ENCODE results near the gene FBXL2.
"Not testable (repeated sequence)": the region's sequence is repeated elsewhere in the genome, so short reads cannot be mapped to it uniquely, and the experiment has no call there.

Gene FBXL2

DNA sequence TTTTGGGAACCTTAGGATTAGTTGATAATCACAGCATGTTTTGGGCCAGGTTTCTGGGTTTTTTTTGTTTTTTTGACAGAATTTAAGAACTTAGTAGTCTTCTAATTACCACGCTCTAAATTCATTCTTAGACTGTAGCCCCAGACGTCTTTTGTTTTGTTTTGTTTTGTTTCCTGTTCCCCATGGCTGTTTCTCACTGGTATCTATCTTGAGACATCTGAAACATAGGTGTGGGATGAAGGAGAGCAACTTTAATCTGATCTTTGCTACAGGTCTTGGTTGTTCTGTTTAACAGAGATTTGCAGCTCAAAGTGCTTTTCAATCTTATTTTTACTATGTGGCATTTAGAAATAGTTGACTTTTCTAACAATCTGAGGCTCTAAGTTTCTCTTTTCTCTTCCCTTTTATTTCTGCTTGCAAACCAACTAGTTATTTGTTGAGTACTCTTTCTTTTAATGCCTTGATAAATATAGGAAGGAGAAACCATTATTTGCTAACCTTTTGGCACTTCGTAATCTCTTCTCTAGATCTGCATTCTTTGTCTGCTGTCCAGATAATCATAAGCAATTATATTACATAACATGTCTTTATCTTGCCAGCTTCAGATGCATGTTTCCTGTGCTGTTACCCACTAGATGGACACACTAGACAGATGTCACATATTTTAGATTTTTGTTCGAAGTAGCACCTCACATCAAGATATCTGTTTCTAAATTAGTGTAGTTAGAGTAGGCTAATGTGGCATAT lies 40.9 kb downstream of the FBXL2 start:
- DNase-seq, result no peak

DNA sequence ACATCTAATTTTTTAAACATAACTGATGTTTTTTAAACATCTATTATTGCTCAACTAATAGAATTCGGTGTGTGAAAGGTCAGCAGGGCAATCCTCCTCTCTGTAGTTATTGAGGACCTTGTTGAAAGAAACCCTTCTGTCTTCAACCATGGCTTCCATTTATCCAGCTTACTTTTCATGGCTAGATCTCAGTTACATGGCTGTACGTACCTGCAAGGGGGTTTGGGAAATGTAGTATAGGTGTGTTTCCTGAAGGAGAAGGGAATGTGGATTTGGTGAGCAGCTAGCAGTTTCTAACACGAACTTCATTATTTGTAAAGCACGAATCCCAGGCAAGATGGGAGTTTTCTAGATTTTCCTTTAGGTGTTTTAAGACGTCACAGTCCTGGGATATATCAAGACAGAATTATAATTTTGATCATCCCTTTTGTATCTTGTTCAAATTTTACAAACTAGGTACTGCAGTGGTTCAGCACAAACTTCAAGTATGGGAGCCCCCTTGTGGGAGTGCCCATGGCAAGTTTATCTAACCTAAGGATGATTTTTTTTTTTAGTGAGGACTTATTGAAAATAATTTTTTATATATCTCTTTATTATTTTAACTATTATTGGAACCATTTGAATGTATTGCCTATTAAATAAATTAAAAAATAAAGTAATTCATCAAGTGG lies 41.6 kb downstream of the FBXL2 start:
- DNase-seq, result no peak

DNA sequence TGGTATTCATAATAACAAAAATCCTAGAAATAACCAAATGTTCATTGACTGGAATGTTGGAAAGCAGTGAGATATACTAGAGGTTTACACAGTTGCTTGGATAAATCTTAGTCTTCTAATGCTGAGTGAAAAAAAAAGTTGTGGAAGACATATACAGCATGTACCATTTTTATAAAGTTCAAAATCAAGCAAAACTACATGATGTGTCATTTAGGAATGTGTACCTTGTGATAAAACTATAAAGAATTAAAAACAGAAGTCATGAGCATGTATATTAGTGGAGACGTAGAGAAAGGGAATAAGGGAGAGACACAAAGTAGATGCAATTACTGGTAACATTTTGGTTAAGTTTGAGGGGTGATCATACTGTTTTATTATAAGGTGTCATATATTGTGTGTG lies 45.2 kb downstream of the FBXL2 start:
- no peak for DNase-seq

DNA sequence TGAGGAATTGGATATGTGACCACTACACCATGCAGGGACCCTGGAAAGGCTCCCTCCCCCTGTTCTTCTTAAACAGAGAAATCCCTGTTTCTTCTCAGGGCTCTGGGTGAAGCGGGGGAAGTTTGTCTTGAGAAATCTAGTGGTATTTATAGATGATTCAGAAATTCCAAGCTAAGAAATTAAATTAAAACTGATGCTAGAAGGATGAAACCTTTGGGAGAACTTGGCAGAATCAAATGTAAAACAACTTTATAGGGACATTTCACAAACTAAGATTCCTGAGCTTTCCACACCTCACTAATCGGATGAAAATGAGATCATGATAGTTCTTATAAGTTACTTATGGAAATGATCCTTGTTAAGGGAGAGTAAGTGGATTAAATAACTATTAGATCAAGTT lies 54.2 kb downstream of the FBXL2 start:
- DNase-seq, result no peak

DNA sequence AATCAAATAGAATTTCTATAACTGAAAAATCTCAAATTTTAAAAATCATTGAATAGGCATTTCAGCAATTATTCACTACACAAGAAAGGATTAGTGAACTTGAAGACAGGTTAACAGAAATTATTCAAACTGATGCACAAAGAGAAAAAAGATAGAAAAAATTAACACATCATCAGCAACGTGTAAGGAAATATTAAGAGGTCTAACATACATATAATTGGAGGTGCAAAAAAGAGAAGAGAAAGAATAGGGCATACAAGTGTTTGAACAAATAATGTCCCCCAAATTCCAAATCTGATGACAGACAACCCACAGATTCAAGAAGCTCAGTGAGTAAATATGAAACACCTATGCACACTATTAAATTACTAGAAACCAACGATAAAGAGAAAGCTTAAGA lies 57.1 kb downstream of the FBXL2 start:
- no peak for DNase-seq

DNA sequence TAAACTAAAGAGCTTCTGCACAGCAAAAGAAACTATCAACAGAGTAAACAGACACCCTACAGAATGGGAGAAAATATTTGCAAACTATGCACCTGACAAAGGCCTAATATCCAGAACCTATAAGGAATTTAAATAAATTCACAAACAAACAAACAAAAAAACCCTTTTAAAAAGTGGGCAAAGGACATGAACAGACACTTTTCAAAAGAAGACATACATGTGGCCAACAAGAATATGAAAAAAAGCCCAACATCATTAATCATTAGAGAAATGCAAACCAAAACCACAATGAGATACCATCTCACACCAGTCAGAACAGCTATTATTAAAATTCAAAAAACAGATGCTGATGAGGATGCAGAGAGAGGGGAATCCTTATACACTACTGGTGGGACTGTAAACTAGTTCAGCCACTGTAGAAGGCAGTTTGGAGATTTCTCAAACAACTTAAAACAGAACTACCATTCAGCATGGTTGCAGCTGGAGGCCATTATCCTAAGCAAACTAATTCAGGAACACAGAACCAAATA lies 61.8 kb downstream of the FBXL2 start:
- not testable (repeated sequence) for DNase-seq

DNA sequence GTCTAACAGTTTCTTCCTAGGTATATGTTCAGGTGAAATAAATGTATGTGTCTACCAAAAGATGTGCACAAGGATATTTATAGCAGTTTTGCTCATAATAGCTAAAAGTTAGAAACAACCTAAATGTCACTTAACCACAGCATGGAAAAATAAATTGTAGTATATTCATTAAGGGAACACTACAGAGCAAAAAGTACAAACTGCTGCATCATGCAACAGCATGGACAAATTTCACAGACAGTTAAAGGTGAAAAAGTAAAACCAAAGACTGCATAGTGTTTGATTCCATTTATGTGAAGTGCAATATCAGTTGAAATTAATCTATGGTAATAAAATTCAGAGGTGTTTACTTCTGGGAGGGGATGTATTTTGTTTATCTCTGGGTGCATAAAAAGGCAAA lies 62.5 kb downstream of the FBXL2 start:
- no peak for DNase-seq

DNA sequence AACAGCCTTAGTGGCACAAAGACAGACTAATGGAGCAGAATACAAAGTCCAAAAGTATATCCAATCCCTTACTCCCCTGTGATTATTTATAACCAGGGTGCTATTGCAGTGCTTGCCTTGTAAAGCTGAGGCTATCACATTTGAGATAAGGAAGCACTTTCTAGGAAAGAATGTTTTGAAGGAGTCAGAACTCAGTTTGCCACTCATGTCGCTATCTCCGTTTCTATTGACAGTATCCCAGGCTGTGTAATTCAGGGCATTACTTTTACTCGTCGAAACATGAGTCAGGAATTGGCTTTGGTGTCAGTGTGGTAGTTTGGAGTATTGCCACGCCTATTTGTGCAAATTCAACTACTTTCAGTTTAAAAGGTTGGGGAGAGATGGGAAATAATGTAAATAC lies 78.4 kb downstream of the FBXL2 start:
- DNase-seq, result no peak

DNA sequence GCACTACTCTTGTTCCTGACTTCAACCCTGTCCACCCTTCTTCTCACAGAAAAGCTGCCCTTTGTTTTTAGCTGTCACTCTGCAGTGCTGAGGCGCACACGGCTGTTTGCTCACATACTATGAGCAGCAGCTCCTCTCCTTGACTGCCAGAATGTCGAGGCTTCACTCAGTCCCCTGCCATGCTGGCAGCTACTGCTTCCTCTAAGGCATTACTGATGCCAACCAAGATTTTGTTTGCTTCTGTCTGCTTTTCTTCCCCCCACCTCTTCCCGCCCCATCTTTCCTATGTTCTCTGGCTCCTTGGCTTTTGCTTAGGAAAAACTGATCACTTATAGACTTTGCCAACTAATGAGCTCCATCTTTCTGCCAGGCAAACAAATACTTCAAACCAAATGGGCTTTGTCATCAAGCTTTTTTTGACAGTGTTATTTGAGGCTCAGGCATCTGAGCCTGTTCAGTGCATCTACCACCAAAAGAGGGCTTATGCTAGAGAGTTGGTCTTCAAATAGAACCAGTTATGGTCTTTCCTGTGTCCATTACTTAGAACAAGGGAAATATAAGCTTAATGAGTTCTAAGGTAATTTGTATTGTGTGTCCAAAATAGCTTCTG lies 81.0 kb downstream of the FBXL2 start:
- DNase-seq, result no peak

DNA sequence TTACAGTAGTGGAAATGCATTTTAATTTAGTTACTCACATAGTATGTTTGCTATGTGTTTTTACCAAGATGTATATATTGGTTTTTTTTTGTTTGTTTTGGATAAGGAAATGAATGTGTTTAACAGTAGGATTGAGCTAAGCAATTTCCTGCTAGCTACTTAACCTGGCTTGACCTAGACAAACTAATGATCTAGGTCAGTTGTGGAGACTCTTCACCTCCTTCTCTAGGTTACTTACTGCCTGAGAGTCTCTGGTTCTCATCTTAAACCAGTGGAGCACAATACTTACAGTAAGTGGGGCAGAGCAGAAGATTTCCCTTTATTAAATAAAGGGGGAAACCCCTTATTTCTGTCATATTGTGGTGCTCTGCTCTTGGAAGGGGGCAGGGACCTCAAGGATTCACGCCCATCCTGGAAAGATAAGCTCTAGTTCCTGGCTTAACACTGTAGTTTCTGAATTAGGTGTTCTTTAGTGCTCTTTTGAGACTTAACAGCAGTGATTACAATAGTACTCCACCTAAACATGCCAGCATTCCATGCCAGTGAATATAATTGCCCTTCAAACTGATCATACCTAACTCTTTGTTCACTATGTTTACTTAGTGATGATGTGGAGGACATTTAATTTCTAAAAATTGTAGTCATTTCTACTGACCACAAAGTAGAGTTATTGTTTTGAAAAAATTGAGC lies 83.0 kb downstream of the FBXL2 start:
- DNase-seq, result no peak

DNA sequence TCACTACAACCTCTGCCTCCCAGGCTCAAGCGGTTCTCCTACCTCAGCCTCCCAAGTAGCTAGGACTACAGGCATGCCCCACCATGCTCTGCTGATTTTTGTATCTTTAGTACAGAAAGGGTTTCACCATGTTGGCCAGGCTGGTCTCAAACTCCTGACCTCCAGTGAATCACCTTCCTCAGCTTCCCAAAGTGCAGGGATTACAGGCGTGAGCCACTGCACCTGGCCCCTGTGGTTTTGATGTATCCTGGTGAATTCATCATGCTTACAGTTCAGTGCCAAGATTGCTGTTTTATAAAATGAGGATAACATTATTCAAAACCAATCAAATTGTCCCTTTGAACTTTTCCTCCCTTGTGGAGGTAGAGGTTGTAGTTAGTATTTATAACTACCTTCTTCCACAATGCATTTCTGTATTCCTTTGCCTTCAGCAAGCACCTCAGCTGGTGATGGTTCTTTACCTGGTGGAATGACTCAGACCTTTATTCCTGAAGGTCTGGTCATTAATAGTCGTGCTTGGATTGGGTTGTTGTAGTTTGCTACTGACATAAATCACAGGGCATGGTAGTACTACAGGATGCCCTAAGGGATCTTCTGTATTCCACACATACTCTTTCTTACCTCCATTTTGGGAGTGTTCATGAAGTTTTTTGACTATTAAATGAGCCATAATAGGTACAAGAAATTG lies 86.0 kb downstream of the FBXL2 start:
- DNase-seq, result no peak

DNA sequence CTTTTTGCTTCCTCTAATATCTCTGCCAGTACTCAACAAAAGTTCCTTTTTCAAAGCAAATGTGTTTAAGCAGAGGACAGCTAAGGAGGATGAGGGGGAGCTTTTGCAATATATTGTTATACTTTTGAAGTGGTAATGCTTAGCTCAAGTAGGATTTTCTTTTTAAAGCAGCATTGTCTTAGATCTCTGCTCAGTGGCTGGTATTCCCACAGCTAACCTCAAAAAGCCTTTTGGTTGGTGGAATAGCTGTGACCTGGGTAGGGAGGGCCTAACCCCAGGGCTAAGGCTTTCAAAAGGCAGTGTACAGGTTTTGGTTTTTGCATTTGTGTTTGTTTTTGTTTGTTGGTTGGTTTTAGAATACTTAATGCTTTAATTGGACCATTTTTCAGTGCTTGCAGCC lies 86.8 kb downstream of the FBXL2 start:
- DNase-seq, result no peak

DNA sequence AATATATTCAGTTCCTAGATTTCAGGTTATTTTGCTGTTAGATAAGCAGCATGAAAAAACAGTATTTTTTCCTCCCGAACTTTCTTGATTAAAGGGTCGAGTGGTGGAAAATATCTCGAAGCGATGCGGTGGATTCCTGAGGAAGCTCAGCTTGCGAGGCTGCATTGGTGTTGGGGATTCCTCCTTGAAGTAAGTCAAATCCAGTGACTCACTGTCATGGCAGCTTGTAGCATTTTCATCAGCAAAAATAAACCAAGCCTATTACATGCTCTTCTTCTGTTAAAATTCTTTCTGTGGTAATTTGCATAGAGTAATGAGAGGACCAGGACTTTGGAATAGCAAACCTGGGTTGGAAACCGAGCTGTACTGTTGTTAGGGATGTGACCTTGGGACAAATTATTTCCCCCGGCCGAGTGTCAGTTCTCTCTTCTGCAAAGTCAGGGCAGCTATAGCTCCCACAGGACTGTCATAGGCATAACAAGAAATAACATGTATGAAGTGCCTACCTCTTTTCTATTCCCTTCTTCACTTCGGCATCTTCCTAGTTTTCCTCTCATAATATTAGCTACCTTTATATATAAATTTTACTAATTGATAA lies 87.4 kb downstream of the FBXL2 start:
- no peak for DNase-seq

DNA sequence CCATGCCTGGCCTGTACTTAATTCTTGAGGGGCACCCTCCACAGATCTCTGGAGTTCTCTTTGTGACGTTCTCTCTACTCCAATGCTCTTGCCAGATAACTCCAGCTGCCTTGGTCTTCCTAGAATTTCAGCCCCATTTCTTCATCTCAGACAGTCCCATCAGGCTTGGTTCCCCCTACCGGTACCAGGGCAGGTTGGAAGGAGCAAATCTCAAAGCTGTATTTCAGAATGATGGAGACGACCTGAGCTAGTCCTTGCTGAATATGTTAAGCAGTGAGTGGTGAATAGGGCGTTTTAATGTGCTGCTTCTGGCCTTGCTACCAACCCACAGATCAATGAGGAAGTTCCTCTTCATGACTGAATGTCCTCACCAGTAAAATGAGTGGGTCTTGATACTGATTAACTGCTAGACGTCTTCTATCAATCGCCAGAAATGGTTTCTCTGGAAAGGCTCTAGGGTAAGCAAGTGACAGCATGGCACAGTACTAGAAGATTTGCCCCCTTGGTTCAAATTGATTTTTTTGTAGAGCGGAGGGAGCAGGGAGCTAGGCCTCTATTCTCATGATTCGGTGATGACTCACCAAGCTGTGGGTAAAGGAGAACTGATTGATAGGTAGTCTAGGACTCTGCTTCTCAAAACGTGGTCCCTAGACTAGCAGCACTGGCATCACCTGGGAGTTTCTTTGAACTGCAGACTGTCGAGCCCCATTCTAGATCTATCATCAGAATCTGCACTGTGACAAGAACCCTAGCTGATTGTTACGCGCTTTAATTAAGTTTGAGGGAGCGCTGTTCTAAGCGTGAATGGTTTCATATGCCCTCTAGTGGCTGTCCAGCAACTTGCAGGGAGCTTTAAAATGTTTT lies 95.2 kb downstream of the FBXL2 start:
- DNase-seq, result peak; percentile 6 to 49

DNA sequence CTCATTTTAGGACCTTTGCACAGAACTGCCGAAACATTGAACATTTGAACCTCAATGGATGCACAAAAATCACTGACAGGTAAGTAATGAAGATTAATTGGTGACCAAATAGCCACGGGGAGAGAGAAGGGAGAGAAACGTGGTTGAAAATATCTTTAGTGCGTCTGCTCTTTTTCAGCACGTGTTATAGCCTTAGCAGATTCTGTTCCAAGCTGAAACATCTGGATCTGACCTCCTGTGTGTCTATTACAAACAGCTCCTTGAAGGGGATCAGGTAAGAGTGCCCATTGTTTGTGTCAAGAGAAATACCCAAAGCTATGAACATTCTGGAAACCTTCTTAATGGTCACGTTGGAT lies 95.8 kb downstream of the FBXL2 start:
- DNase-seq, result no peak

DNA sequence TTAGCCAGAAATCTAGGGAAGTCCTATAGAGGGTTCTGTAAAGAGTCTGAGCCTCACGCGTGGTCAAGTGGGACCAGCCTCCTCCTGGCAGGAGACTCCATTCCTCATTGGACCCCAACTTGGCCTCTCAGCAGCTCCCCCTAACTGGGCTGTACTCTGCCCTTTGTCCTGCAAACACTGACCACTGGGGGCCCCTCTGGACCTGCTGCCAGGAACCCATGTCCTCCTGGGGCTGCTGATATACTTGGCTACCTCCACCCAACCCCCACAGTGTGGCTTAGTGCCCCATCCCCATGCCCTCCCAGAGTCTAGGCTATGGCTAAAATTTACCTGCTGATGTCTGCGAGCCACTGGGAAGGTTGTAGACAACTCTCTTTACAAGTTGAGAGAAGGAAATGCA lies 100.2 kb downstream of the FBXL2 start:
- DNase-seq, result no peak

DNA sequence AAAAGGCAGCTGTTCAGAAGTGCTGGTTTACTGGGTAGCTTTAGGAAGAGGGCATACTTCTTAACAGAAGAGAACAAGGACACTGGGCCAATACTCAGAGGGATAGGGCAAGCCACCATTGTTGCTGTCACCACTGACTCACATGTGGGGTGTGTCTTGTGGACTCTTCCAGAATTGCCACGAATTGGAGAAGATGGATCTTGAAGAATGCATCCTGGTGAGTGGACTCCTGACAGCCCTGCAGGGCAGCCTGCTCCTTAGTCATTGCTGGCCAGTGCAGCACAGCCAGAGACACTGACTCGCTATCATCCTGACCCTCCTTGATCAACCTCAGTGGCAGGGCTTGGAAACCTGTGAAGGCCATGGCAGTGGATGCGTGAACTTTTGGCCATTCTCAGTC lies 100.7 kb downstream of the FBXL2 start:
- no peak for DNase-seq

DNA sequence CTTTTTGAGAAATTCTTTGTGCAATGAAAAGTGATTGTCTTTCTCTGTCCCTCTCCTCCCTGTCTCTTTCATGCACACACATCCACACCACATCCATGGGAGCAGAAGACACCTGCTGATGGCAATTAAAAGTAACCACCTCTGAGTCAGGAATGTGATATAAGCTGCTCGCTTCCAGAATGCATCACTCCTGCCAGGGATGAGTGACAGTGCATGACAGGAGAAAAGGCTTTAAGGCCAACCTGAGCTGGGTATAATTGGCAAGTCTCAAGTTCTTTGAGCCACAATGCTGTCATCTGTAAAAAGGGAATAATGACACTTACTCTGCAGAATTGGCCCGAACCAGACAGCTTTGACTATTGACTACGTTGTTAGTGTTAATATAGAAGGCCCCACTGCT lies 103.4 kb downstream of the FBXL2 start:
- no peak for DNase-seq

DNA sequence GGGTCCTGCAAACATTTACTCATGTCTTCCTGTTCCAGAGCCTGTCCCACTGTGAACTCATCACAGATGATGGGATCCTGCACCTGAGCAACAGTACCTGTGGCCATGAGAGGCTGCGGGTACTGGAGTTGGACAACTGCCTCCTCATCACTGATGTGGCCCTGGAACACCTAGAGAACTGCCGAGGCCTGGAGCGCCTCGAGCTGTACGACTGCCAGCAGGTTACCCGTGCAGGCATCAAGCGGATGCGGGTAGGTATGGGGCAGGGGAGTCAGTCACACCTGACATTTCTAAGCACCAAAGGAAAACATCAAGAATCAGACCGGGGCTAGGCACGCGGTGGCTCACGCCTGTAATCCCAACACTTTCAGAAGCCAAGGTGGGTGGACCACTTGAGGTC lies 106.7 kb downstream of the FBXL2 start:
- DNase-seq, result no peak

DNA sequence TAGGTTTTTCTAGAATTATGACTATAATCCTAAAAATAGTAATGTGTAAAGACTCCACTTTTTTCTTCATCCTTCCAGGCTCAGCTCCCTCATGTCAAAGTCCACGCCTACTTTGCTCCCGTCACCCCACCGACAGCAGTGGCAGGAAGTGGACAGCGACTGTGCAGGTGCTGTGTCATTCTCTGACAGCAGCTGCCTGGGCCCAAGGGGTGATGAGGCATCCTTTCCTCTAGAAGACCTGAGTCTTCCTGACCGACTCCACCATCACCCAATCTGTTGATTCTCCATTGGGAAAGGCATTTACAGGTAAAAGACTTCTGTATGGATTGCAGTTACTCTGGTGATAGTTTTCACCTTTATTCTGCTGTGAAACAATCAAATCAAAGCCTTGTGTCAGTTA lies 108.2 kb downstream of the FBXL2 start:
- DNase-seq, result no peak

DNA sequence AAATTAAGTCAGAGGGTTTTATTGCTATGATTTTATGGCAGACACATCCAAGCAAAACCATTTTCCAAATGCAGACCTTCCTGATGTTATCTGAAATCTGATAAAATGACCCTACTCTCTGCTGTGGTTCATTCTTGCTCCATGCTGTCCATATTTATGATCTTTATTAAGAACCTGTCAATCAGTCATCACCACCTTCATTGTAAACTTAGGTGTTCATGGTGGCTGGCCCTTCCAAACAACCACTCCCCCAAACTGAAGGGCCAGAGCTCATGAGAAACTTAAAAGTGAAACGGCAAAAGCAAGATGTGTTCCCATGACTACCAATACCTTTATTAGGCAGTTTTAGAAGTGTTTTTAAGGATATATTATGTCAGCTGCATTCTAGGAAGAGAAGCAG lies 109.4 kb downstream of the FBXL2 start:
- no peak for DNase-seq
